Activated naive CD8-positive, alpha-beta T cell treated with anti-CD3 and anti-CD28 coated beads, Interleukin-2, amount 50 U/mL, for 16 hours (primary cell): ENCODE results near the gene SVEP1.
"Not testable (repeated sequence)": the region's sequence is repeated elsewhere in the genome, so short reads cannot be mapped to it uniquely, and the experiment has no call there.

Experiments
- DNase-seq: peaks from one replicate; pipeline ENCODE4 v3.0.0-alpha.2; 2020; ENCODE audit warnings: low read depth, low spot score

The SVEP1 gene

DNA sequence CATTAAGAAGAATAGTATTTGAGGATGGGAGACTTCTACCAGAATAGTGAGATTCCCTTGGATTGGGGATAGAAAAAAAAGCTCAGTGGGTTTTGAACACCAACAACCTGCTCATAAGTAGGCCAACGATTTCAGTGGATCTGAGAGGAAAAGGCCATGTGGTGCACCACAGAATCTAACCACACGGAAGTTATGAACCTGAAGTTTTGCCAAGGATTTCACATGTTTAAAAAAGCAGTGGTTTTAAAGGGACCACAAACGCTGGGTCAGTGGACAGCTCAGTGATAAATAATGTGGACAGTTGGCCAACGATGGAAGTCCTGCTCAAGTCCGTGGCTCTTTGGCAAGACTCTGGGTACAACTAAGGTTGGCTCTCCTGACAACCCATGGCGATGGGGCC lies 134.6 kb downstream of the SVEP1 start:
- no peak for DNase-seq

- DNase-seq: no peak
Measured at GRCh38 chr9:110443866-110444220, 135.7 kb downstream of the SVEP1 start.

DNA sequence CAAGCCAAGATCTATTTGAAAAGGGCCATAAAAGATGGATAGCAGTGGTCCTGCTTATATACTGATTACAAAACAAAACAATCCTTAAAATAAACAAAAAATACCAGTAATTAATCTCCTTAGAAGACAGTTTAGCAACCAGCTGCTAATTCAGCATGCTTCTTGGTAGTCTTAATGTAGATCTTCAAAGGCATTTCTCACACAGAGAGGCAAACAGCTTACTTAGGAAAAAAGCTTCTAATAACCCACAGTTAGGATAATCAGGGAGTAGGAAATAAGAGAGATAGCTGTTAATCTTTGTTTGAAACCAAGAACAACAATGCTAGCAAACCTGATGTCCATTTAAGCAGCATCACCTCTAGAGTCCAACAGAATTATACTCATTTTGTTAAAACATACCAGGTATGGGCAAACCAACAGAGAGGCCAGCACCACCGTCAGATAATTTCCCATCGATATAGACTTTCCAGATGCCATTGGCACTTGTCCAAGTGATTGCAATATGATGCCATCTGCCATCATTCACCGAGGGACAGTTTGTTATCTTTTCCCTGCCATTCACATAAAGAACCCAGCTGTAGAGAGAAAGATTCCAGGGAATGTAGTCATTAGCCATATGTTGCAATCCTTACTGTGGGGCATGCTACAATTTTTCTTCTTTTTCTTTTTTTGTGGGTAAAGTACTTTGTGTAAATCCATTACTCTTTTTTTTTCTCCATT lies 136.2 kb downstream of the SVEP1 start:
- no peak for DNase-seq

DNA sequence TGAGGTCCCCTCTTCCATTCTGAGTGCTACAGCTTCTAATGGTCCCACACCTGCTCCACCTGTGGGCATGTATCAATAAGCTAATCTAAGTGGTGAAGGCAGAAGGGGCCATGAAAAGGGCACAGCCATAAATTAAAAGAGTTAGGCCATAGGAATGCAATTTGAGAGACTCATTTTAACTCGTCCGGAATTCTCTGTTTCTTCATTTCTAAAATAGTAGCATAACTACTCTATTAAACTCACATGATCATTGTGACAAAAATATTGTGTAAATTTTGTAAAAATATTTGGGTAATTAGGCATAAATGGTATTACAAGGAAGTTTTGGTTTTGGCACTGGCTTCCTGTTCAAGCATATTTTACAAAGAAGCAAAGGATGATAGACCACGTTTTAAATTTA lies 138.7 kb downstream of the SVEP1 start:
- no peak for DNase-seq

GRCh38 chr9:110440172-110440571 lies 139.4 kb downstream of the SVEP1 start:
- DNase-seq: no peak

DNA sequence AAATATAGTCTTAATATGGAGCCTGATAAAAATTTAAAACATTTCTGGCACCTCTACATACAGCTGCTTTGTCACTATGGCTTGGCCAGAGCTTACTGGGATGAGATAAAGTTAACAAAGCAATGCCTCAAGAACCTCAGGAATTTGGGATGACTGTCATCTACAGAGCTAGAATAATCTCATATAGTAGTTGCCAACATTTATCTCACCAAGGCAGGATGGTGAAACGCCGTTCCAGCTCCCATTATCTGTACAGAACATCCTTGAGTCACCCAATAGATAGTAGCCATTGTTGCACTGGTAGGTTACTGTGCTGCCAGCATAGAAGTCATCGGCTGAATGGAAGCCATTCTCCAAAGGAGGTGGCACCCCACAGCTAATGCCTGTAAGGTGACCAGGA lies 147.3 kb downstream of the SVEP1 start:
- DNase-seq: no peak

- DNase-seq: no peak
Measured at GRCh38 chr9:110429453-110429852, 150.1 kb downstream of the SVEP1 start.

GRCh38 chr9:110427497-110428104 lies 151.9 kb downstream of the SVEP1 start:
- no peak for DNase-seq

GRCh38 chr9:110426052-110426709 lies 153.4 kb downstream of the SVEP1 start:
- DNase-seq: no peak

DNA sequence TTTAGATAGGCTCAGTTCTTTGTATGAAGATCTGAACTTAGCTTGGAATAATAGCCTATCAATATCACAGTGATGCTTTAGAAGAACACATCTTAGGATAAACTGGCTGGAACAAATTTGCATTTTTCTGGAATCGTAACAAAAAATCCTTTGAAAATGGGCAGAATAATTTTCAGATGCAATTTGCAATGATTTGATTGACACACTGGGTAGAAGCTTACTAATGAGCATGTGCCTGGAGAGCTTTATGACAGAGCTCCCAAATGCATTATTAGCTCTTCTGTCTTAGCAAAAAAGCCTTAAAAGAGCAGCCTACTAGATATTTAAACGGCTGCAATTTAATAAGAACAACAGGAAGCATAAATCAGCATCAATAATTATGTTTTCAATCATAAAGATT lies 165.1 kb downstream of the SVEP1 start:
- no peak for DNase-seq

- no peak for DNase-seq
Measured at GRCh38 chr9:110410961-110411360, 168.6 kb downstream of the SVEP1 start.

DNA sequence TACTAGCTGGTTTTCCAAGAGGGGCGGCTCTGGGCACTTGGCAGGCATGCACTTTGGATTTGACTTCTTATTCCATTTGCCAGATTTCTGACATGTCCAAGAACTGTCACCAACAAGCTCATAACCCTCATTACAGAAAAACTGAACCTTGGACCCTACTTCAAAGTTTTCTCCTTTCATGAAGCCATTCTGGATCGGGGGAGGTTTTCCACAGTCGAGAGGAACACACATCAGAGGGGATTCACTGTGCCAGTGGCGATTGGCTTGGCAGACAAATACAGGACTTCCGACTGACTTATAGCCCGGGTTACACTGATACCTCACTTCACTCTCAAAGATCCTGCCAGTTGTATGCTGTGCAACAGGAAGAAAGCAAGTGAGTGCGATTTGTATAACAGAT lies 170.9 kb downstream of the SVEP1 start:
- DNase-seq: no peak

DNA sequence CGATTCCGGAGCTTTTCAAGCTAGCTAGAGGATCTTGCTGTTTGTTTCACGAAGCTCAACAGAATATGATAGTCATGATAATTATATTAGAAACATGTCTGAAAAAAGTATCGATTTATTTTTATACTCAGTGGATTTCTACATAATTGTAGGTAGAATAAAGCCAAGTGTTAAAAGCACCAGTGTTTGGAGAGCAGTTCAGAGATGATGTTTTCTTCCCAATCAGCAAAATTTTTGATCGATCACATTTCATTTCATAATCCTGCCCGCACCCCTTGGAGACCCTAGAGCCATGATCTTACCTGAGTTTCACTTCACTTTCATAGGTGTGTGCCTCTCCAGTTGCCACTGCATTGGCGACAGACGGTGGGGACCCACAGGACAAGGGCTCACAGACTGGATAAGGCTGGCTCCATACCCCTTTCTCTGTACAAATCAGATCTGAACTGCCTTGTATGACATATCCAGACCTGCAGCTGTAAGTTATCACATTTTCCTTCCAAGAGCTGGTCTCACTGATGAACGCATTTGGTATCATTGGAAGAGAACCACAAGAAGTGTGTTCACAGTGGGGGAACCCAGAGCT lies 173.6 kb downstream of the SVEP1 start:
- DNase-seq: no peak

DNA sequence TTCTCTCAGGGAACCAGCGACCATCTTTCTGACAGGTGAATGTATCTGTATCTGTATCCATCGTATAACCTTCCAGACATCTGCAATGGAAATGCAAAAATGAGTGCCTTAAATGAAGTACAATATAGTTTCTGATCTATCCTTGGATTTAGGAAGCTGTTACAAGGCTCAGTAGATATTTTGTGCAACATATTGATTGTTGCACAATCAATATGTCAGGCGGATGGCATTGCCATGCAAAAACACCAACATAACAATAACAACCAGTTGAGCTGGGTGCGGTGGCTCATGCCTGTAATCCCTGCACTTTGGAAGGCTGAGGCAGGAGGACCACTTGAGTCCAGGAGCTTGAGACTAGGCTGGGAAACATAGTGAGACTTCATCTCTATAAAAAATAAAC lies 175.1 kb downstream of the SVEP1 start:
- no peak for DNase-seq

DNA sequence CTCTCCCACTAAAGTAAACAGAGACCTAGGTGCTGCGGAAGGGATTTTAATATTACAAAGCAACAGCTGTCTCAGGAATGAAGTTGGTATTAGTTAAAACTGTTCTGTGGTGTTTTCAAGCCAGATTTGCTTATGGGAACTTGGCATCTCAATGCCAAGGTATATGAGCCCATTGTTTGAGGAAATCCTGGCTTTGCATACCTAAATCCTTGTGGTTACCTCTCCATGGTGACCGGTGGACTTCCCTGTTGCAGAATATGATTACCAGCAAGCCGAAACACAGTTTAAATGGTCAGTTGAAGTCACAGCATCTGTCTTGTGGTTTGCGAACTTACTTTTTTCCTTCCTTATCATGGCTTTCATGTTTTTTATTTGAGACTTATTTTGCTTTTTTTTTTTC lies 179.6 kb downstream of the SVEP1 start:
- no peak for DNase-seq

DNA sequence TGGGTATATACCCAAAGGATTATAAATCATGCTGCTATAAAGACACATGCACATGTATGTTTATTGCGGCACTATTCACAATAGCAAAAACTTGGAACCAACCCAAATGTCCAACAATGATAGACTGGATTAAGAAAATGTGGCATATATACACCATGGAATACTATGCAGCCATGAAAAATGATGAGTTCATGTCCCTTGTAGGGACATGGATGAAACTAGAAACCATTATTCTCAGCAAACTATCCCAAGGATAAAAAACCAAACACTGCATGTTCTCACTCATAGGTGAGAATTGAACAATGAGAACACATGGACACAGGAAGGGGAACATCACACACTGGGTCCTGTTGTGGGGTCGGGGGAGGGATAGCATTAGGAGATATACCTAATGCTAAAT lies 180.5 kb downstream of the SVEP1 start:
- DNase-seq: not testable (repeated sequence)

- DNase-seq: no peak
Measured at GRCh38 chr9:110391826-110392485, 187.6 kb downstream of the SVEP1 start.

GRCh38 chr9:110389148-110389750 lies 190.3 kb downstream of the SVEP1 start:
- no peak for DNase-seq

- no peak for DNase-seq
Measured at GRCh38 chr9:110383491-110383890, 196.1 kb downstream of the SVEP1 start.

GRCh38 chr9:110382731-110383130 lies 196.8 kb downstream of the SVEP1 start:
- DNase-seq: no peak

- DNase-seq: no peak
Measured at GRCh38 chr9:110371411-110372007, 208.0 kb downstream of the SVEP1 start.
